Keratinocyte (primary cell): Measurements from ENCODE around the gene CYFIP1. TPM values are rescaled to one million over a fixed set of nuclear protein-coding genes. Genes with fewer than 3 reads are reported as not detected.

Experiments
- DNase-seq: peaks from one replicate; pipeline ENCODE4 v3.0.0-alpha.2; 2011; ENCODE audit warnings: low read depth, missing footprints, low spot score
- FAIRE-seq: peaks from 2 replicates; lab custom pipeline; 2011; peaks lifted over from hg19 to GRCh38; lab: Jason Lieb, UNC
- H2AFZ ChIP-seq: 2 replicates; pipeline ENCODE4 v1.6.0; 2012; ENCODE audit warnings: low read length, control low read depth, inconsistent platforms; ENCODE audit not compliant: control insufficient read depth
- H3K27ac ChIP-seq: 2 replicates; pipeline ENCODE4 v1.5.1; 2011; ENCODE audit warnings: low read length; ENCODE audit not compliant: control insufficient read depth, insufficient read depth
- H3K27me3 ChIP-seq: 3 replicates; pipeline ENCODE4 v1.6.0; 2011; ENCODE audit warnings: low read length; ENCODE audit not compliant: control insufficient read depth, insufficient read depth; ENCODE audit errors: extremely low read depth
- H3K36me3 ChIP-seq, 2 experiments: 2 replicates in 1 of 2; 3 replicates in 1 of 2; pipeline ENCODE4 v1.5.1; 2011; ENCODE audit warnings: low read length in 2 of 2, mild to moderate bottlenecking in 1 of 2; ENCODE audit not compliant: control insufficient read depth in 2 of 2, insufficient read depth in 2 of 2; ENCODE audit errors: extremely low read depth in 1 of 2
- H3K4me1 ChIP-seq: 3 replicates; pipeline ENCODE4 v1.5.1; 2011; ENCODE audit warnings: low read length; ENCODE audit not compliant: control insufficient read depth, insufficient read depth; ENCODE audit errors: extremely low read depth
- H3K4me2 ChIP-seq: 3 replicates; pipeline ENCODE4 v1.6.0; 2011; ENCODE audit warnings: low read depth, low read length; ENCODE audit not compliant: control insufficient read depth, insufficient read depth; ENCODE audit errors: extremely low read depth
- H3K4me3 ChIP-seq, 3 experiments: fragments of 200-600 bp in 1 of 3; sonication (generic) in 1 of 3; 2 replicates in 2 of 3; 3 replicates in 1 of 3; pipeline ENCODE4 v1.5.1; 2011 to 2016; ENCODE audit warnings: low read length in 3 of 3, mild to moderate bottlenecking in 3 of 3, control low read depth in 2 of 3, inconsistent platforms in 1 of 3, low read depth in 1 of 3, mixed read lengths in 1 of 3, mixed run types in 1 of 3, moderate library complexity in 1 of 3; ENCODE audit not compliant: control insufficient read depth in 2 of 3, insufficient read depth in 2 of 3; ENCODE audit errors: extremely low read depth in 1 of 3
- H3K79me2 ChIP-seq: 2 replicates; pipeline ENCODE4 v1.6.0; 2012; ENCODE audit warnings: low read length; ENCODE audit not compliant: control insufficient read depth, insufficient read depth
- H3K9ac ChIP-seq: 3 replicates; pipeline ENCODE4 v1.6.0; 2011; ENCODE audit warnings: low read length; ENCODE audit not compliant: control insufficient read depth, insufficient read depth; ENCODE audit errors: extremely low read depth
- H3K9me1 ChIP-seq: 3 replicates; pipeline ENCODE4 v1.6.0; 2011; ENCODE audit warnings: low read length; ENCODE audit not compliant: control insufficient read depth, insufficient read depth; ENCODE audit errors: extremely low read depth
- H3K9me3 ChIP-seq: 2 replicates; pipeline ENCODE4 v1.5.1; 2012; ENCODE audit warnings: low read depth, low read length; ENCODE audit not compliant: control insufficient read depth
- H4K20me1 ChIP-seq: 3 replicates; pipeline ENCODE4 v1.6.0; 2011; ENCODE audit warnings: low read length; ENCODE audit not compliant: control insufficient read depth, insufficient read depth; ENCODE audit errors: extremely low read depth
- CTCF ChIP-seq, 3 experiments: IDR thresholded peaks in 1 of 3; conservative IDR thresholded peaks in 1 of 3; optimal IDR thresholded peaks in 1 of 3; 2 replicates in 2 of 3; 3 replicates in 1 of 3; pipeline versions ENCODE3 to v1.5.1; 2011; ENCODE audit warnings: low read length in 3 of 3, mild to moderate bottlenecking in 3 of 3, moderate library complexity in 2 of 3, control low read depth in 1 of 3, inconsistent platforms in 1 of 3; ENCODE audit not compliant: insufficient read depth in 2 of 3; ENCODE audit errors: extremely low read depth in 1 of 3
- EZH2 ChIP-seq: IDR thresholded peaks from one replicate; pipeline ENCODE4 v1.6.1; 2012; ENCODE audit warnings: inconsistent platforms, mild to moderate bottlenecking, low read length, moderate library complexity
- dilution Hi-C: fragments of 300-500 bp; cut with MboI; formaldehyde crosslinking; loops from one replicate; pipeline ENCODE4 v1.7.0; 2020; ENCODE audit warnings: low sequenced_read_pairs; ENCODE audit not compliant: extremely low pct_ligation_motif_present
- polyA plus RNA-seq, 5 experiments: library from polyadenylated mRNA; depleted of rRNA in 3 of 5; stranded (reverse) in 3 of 5; stranded (forward) in 1 of 5; unstranded in 1 of 5; fragments of >200 nt; gene quantifications; 1 replicate in 1 of 5; 2 replicates in 3 of 5; 3 replicates in 1 of 5; pipeline versions ENCODE4 v1.2.1 to v1.2.3, GENCODE V29; 2011 to 2012; ENCODE audit warnings: missing spikeins in 2 of 5, low read depth in 1 of 5, low replicate concordance in 1 of 5

CYFIP1 gene
- polyA plus RNA-seq, 1 donor (not counting 4 experiments of a cell fraction or from before 2014, with no cell fraction given): 72.3 TPM

- H3K9me1 ChIP-seq: no peaks in the 10 kb centered on the region
- DNase-seq (no peak), FAIRE-seq (no peak)
- peaks cover 90% of the 10 kb centered on the region for H3K79me2 ChIP-seq
- H3K4me1 ChIP-seq: peaks cover 5% of the 10 kb centered on the region
- peaks cover 0 to 1% of the 10 kb centered on the region in 2 experiments for H3K36me3 ChIP-seq
- peaks cover 21% of the 10 kb centered on the region for H4K20me1 ChIP-seq
- no peak overlapping the region for H2AFZ ChIP-seq
- H3K4me3 ChIP-seq: no peak overlapping the region
- H3K9ac ChIP-seq: no peak overlapping the region
- TF ChIP-seq CTCF (optimal IDR thresholded peaks at IDR 0.05 in 1 of 3, IDR thresholded peaks at IDR 0.05 in 1 of 3, conservative IDR thresholded peaks at IDR 0.05 in 1 of 3; ENCODE audit: extremely low read depth in 1 of 3, insufficient read depth in 2 of 3, low read length in 3 of 3) (no peak), EZH2 (no peak)
- H3K4me2 ChIP-seq: no peak overlapping the region
- no peaks in the 10 kb centered on the region for H3K27me3 ChIP-seq
- dilution Hi-C loops: no loop called here
- H3K27ac ChIP-seq: no peak overlapping the region
- H3K9me3 ChIP-seq: no peaks in the 10 kb centered on the region
Observed at GRCh38 chr15:22956257-22956977, 23.8 kb downstream of the CYFIP1 start.

GRCh38 chr15:22955544-22956119, 24.5 kb downstream of the CYFIP1 start:
- H3K9me1 ChIP-seq: no peaks in the 10 kb centered on the region
- no peaks in the 10 kb centered on the region for H3K27me3 ChIP-seq
- no peaks in the 10 kb centered on the region for H3K9me3 ChIP-seq
- no peak for FAIRE-seq
- H3K79me2 ChIP-seq: peaks cover 91% of the 10 kb centered on the region
- H3K4me2 ChIP-seq: no peak overlapping the region
- H3K4me3 ChIP-seq: no peak overlapping the region
- H3K36me3 ChIP-seq: peaks cover 0 to 1% of the 10 kb centered on the region in 2 experiments
- peaks cover 21% of the 10 kb centered on the region for H4K20me1 ChIP-seq
- no peak for TF ChIP-seq EZH2
- TF ChIP-seq CTCF (optimal IDR thresholded peaks at IDR 0.05 in 1 of 3, IDR thresholded peaks at IDR 0.05 in 1 of 3, conservative IDR thresholded peaks at IDR 0.05 in 1 of 3; ENCODE audit: extremely low read depth in 1 of 3, insufficient read depth in 2 of 3, low read length in 3 of 3): no peak
- no peak overlapping the region for H3K9ac ChIP-seq
- DNase-seq: no peak
- dilution Hi-C loops: no loop called here
- no peak overlapping the region for H2AFZ ChIP-seq
- H3K4me1 ChIP-seq: peaks cover 5% of the 10 kb centered on the region
- no peak overlapping the region for H3K27ac ChIP-seq
